ENCODE results near the gene ANKRD35.

- TF ChIP-seq CTCF (conservative IDR thresholded peaks at IDR 0.05; ENCODE audit: low read depth in 2 of 2) (no peak), EZH2 (IDR thresholded peaks at IDR 0.05; ENCODE audit: low read depth, unreplicated experiment) (no peak), STAT1 (IDR thresholded peaks at IDR 0.05; ENCODE audit: unreplicated experiment) (no peak), REST (IDR thresholded peaks at IDR 0.05; ENCODE audit: unreplicated experiment) (no peak), JUNB (IDR thresholded peaks at IDR 0.05; ENCODE audit: unreplicated experiment) (no peak), ZNF331 (CRISPR knock-in tag; IDR thresholded peaks at IDR 0.05; ENCODE audit: low read depth) (no peak), POLR2AphosphoS5 (IDR thresholded peaks at IDR 0.05; ENCODE audit: low read depth) (no peak), EZH2phosphoT487 (IDR thresholded peaks at IDR 0.05; ENCODE audit: unreplicated experiment) (no peak)
Observed at GRCh38 chr1:145917595-145917994, 31.9 kb upstream of the ANKRD35 start.
